GM21360 (cell line): ENCODE data around the gene PAF1.

Source experiments
- ATAC-seq: cut with Tn5 transposase; IDR thresholded peaks from one replicate; pipeline ENCODE4 v1.9.1; 2021; ENCODE audit warnings: mild to moderate bottlenecking, moderate library complexity; ENCODE audit not compliant: unreplicated experiment

Gene PAF1

GRCh38 chr19:39417463-39418181, 26.7 kb upstream of the PAF1 start:
- ATAC-seq, result no peak

GRCh38 chr19:39416152-39417120, 25.5 kb upstream of the PAF1 start:
- ATAC-seq, result no peak

GRCh38 chr19:39415111-39416046, 24.5 kb upstream of the PAF1 start:
- no peak for ATAC-seq

- no peak for ATAC-seq
Observed at GRCh38 chr19:39413911-39414608, 23.2 kb upstream of the PAF1 start.

GRCh38 chr19:39413272-39413910, 22.5 kb upstream of the PAF1 start:
- no peak for ATAC-seq

GRCh38 chr19:39412867-39413271, 22.0 kb upstream of the PAF1 start:
- ATAC-seq, result no peak

- ATAC-seq, result peak; percentile 48
Observed at GRCh38 chr19:39412100-39412866, 21.4 kb upstream of the PAF1 start, which contains the start of gene PLEKHG2. Gene PLEKHG2 (plus strand): TSS chr19:39412669. CDS start chr19:39414087, 1,418 bp downstream.

- peak; percentile 19 for ATAC-seq
Observed at GRCh38 chr19:39411832-39412099, 20.9 kb upstream of the PAF1 start.

- no peak for ATAC-seq
Observed at GRCh38 chr19:39411081-39411831, 20.4 kb upstream of the PAF1 start.

- ATAC-seq, result no peak
Observed at GRCh38 chr19:39410831-39411080, 19.9 kb upstream of the PAF1 start.

GRCh38 chr19:39410017-39410830, 19.3 kb upstream of the PAF1 start:
- no peak for ATAC-seq

- ATAC-seq, result no peak
Observed at GRCh38 chr19:39409208-39410016, 18.5 kb upstream of the PAF1 start.

- ATAC-seq, result no peak
Observed at GRCh38 chr19:39408392-39409207, 17.7 kb upstream of the PAF1 start.

- ATAC-seq, result no peak
Observed at GRCh38 chr19:39407660-39408391, 16.9 kb upstream of the PAF1 start.

GRCh38 chr19:39407410-39407659, 16.4 kb upstream of the PAF1 start:
- no peak for ATAC-seq
